Activated CD4-positive, alpha-beta T cell treated with anti-CD3 and anti-CD28 coated beads, Interleukin-2, amount 50 U/mL, for 24 hours (primary cell): ENCODE measurements around the gene NDRG2.

Experiments
- DNase-seq, 2 donors: peaks; one replicate each; pipeline ENCODE4 v3.0.0-alpha.2; 2020; ENCODE audit warnings: low read depth in 1 of 2, low spot score in 1 of 2

Gene NDRG2

DNA sequence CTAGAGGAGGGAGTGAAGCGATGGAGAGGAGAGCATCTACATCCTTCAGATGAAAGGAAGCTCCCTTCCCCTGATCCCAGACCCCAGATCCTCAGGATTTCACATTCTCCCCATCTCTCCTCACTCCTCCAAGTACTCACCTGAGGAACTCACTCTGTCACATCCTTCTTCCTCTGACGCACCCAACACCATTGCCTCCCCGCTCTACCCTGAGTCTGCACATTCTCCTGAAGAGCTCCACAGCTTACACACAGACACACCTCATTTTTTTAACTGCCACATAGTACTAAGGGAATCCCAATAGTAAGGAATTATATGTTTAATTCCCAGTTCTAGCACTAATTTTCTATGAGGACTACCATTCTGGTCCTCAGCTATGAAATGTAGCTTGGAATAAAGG lies 51.4 kb downstream of the NDRG2 start:
- DNase-seq: no peak

- no peak for DNase-seq
These were observed 53.2 kb downstream of the NDRG2 start for GRCh38 chr14:20971705-20972021.

- DNase-seq: peak; percentile 61 to 73
These were observed 53.7 kb downstream of the NDRG2 start for GRCh38 chr14:20970983-20971704.

- no peak for DNase-seq
These were observed 54.2 kb downstream of the NDRG2 start for GRCh38 chr14:20970647-20970982.

DNA sequence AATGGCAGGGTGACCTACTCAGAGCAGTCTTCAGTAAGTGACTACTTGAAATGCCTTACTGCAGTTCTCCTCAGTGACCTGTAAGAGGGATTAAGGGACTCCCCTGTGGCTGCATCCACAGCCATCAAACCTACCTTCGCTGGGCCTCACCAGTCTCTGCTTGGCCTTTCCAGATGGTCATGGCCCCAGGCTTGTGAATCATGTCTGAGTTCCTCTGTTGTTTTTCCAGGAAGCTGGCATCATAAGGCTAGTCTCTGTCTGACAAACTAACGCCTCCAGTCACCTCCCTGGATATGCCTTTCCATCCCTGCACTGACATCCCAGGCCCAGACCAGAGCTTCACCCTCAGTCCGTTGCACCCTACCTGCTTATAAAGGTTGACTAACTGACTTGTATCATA lies 55.5 kb downstream of the NDRG2 start:
- no peak for DNase-seq
